SU-DHL-6 (cell line): ENCODE measurements around the gene MBOAT7.

ENCODE experiments used
- EZH2phosphoT487 ChIP-seq: fragments of 200-600 bp; sonication (generic), shearing (Covaris generic); conservative IDR thresholded peaks from 2 replicates; pipeline ENCODE4 v1.6.1; 2018; ENCODE audit warnings: mild to moderate bottlenecking, antibody characterized with exemption, low read length, moderate library complexity, mixed read lengths
- TF ChIP-seq, protein P1 (sequence below): fragments of 200-600 bp; sonication (generic); IDR thresholded peaks from one replicate; pipeline ENCODE4 v1.5.1; 2017; ENCODE audit warnings: antibody characterized with exemption, mild to moderate bottlenecking, low read length, moderate library complexity; ENCODE audit not compliant: insufficient read depth, poor library complexity, severe bottlenecking

DNA sequence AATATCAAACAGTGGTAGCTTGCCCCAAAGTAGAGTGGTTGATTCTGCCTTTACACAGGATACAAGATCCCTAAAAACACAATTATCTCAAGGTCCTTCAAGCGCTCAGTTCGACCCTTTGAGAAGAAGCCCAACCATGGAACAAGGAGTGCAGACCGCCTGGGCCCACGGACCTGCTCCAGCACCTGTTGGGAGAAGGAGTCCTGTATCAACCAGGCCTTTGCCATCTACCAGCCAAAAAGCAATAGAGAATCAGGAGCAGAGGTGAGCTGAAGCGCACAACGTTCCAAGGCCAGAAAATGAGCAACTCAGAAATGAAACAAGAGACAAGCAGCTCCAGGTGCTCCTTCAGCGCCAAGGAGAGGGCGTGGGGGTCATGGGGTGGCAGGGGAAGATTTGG is 39.8 kb upstream of the MBOAT7 start:
- TF ChIP-seq, protein P1, sequence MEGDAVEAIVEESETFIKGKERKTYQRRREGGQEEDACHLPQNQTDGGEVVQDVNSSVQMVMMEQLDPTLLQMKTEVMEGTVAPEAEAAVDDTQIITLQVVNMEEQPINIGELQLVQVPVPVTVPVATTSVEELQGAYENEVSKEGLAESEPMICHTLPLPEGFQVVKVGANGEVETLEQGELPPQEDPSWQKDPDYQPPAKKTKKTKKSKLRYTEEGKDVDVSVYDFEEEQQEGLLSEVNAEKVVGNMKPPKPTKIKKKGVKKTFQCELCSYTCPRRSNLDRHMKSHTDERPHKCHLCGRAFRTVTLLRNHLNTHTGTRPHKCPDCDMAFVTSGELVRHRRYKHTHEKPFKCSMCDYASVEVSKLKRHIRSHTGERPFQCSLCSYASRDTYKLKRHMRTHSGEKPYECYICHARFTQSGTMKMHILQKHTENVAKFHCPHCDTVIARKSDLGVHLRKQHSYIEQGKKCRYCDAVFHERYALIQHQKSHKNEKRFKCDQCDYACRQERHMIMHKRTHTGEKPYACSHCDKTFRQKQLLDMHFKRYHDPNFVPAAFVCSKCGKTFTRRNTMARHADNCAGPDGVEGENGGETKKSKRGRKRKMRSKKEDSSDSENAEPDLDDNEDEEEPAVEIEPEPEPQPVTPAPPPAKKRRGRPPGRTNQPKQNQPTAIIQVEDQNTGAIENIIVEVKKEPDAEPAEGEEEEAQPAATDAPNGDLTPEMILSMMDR, result no peak
- no peak for TF ChIP-seq EZH2phosphoT487
